Endodermal cell (in vitro differentiated cells): ENCODE data around the gene IGFBP5. TPM values are rescaled to one million over a fixed set of nuclear protein-coding genes. Genes with fewer than 3 reads are reported as not detected.

Experiments used
- DNase-seq: peaks from one replicate; pipeline ENCODE4 v3.0.0-alpha.2; 2017
- H3K27ac ChIP-seq: 2 replicates; pipeline ENCODE4 v1.5.1; 2013; ENCODE audit warnings: mild to moderate bottlenecking, low read depth, low read length, moderate library complexity
- H3K27me3 ChIP-seq: 2 replicates; pipeline ENCODE4 v1.6.1; 2013; ENCODE audit warnings: mild to moderate bottlenecking, low read length, moderate library complexity; ENCODE audit not compliant: insufficient read depth, control insufficient read depth, poor library complexity, severe bottlenecking
- H3K36me3 ChIP-seq: 2 replicates; pipeline ENCODE4 v1.7.0; 2013; ENCODE audit warnings: mild to moderate bottlenecking, low read length, moderate library complexity; ENCODE audit not compliant: control insufficient read depth, insufficient read depth
- H3K4me1 ChIP-seq: one replicate; pipeline ENCODE4 v1.7.0; 2013; ENCODE audit warnings: low read length; ENCODE audit not compliant: control insufficient read depth, insufficient read depth
- H3K4me3 ChIP-seq: 2 replicates; pipeline ENCODE4 v1.5.1; 2013; ENCODE audit warnings: mild to moderate bottlenecking, low read length, moderate library complexity
- H3K9ac ChIP-seq: 2 replicates; pipeline ENCODE4 v1.6.1; 2013; ENCODE audit warnings: mild to moderate bottlenecking, low read length, moderate library complexity; ENCODE audit not compliant: poor library complexity, severe bottlenecking; ENCODE audit errors: extremely low read depth
- H3K9me3 ChIP-seq: 2 replicates; pipeline ENCODE4 v1.6.1; 2013; ENCODE audit warnings: mild to moderate bottlenecking, low read length, moderate library complexity; ENCODE audit not compliant: control insufficient read depth
- H3K27ac Mint-ChIP-seq: 2 replicates; pipeline ENCODE4 v1.8.0; 2020; ENCODE audit warnings: mixed read lengths
- H3K27me3 Mint-ChIP-seq: 2 replicates; pipeline ENCODE4 v1.8.0; 2021; ENCODE audit warnings: mild to moderate bottlenecking, mixed read lengths; ENCODE audit not compliant: insufficient read depth
- H3K36me3 Mint-ChIP-seq: 2 replicates; pipeline ENCODE4 v1.8.0; 2020; ENCODE audit warnings: low read depth, mixed read lengths
- H3K4me1 Mint-ChIP-seq: 2 replicates; pipeline ENCODE4 v1.8.0; 2020; ENCODE audit warnings: mixed read lengths
- H3K4me3 Mint-ChIP-seq: 2 replicates; pipeline ENCODE4 v1.8.0; 2020; ENCODE audit warnings: mild to moderate bottlenecking, moderate library complexity, mixed read lengths
- H3K9me3 Mint-ChIP-seq: 2 replicates; pipeline ENCODE4 v1.8.0; 2020; ENCODE audit warnings: mild to moderate bottlenecking, mixed read lengths
- WGBS, 2 experiments: methylation state at CpG; one replicate each; pipeline versions ENCODE4 v1.1.5 to v1.1.7; 2013; ENCODE audit warnings: missing lambda C conversion rate in 2 of 2, mixed read lengths in 1 of 2; ENCODE audit not compliant: insufficient coverage in 1 of 2, insufficient read length in 1 of 2; 5-methylcytosine and 5-hydroxymethylcytosine counted together
- total RNA-seq, 2 donors: library from RNA; stranded (reverse); fragmentation: NEBNext Ultra II Directional in 1 of 2; extraction: Animal tissue kit (Norgen Biotek cat#: 25700) in 1 of 2; gene quantifications; 2 replicates in 1 of 2; 3 replicates in 1 of 2; pipeline ENCODE4 v1.2.1, GENCODE V29; 2021
- TF ChIP-seq, protein P1 (sequence below): fragments of 200-600 bp; sonication (generic); conservative IDR thresholded peaks from 2 replicates; pipeline ENCODE4 v1.5.0; 2021; ENCODE audit warnings: antibody characterized with exemption, mild to moderate bottlenecking

The IGFBP5 gene
- total RNA-seq, 2 donors from 2014 or later, result 3.6 to 8.9 TPM

DNA sequence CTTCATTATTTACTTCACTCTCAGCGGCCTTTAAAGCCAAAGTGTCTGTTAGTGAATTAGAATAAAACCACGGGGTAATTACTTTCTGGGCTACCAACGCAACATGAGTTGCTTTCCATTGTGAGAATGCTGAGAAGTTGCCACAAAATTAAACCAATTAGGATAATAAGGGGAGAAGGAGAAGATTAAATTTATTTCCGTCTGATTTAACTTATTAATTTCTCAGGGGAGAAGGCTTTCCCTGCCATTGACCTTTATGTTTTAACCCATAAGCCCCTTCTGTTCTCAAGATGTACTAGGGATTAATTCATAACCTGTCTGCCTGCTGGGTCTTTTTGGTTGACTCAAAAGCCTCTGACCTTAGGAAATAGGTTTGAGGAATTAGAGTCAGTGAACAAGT lies 42.3 kb upstream of the IGFBP5 start:
- Histone ChIP-seq H3K27me3 (no peaks in the 10 kb centered on the region), H3K4me1 (peaks cover 14% of the 10 kb centered on the region), H3K36me3 (no peaks in the 10 kb centered on the region), H3K9me3 (no peaks in the 10 kb centered on the region), H3K27ac (no peak overlapping the region), H3K4me3 (no peak overlapping the region), H3K9ac (no peak overlapping the region)
- no peak for DNase-seq
- TF ChIP-seq, protein P1, sequence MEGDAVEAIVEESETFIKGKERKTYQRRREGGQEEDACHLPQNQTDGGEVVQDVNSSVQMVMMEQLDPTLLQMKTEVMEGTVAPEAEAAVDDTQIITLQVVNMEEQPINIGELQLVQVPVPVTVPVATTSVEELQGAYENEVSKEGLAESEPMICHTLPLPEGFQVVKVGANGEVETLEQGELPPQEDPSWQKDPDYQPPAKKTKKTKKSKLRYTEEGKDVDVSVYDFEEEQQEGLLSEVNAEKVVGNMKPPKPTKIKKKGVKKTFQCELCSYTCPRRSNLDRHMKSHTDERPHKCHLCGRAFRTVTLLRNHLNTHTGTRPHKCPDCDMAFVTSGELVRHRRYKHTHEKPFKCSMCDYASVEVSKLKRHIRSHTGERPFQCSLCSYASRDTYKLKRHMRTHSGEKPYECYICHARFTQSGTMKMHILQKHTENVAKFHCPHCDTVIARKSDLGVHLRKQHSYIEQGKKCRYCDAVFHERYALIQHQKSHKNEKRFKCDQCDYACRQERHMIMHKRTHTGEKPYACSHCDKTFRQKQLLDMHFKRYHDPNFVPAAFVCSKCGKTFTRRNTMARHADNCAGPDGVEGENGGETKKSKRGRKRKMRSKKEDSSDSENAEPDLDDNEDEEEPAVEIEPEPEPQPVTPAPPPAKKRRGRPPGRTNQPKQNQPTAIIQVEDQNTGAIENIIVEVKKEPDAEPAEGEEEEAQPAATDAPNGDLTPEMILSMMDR, result no peak
- H3K4me1 Mint-ChIP-seq, result peaks cover 18% of the 10 kb centered on the region
- 97% methylated on average over 4 of the region's 4 CpGs for WGBS, 2 experiments
- H3K36me3 Mint-ChIP-seq, result no peaks in the 10 kb centered on the region
- H3K9me3 Mint-ChIP-seq, result no peaks in the 10 kb centered on the region
- no peak overlapping the region for H3K27ac Mint-ChIP-seq
- peaks cover 3% of the 10 kb centered on the region for H3K27me3 Mint-ChIP-seq
- no peak overlapping the region for H3K4me3 Mint-ChIP-seq

DNA sequence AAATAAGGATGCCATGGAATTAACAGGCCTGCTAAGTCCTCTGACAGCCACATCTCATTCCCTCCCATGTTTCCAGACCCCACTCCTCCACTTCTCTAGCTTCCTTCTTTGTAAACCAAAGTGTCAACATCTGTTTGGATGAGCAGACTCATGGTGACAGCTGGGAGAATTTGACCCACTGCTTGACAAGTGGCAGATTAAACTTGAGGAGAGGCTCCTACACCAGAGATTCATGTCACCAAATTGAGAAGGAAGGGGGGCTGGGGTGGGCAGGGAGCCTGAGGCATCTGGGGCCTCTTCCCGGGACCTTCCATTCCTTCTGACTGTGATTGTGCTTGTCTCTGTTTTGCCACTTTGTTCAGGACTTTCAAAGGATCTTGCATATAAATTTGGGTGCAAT lies 41.0 kb upstream of the IGFBP5 start:
- Mint-ChIP-seq H3K9me3 (no peaks in the 10 kb centered on the region), H3K4me3 (no peak overlapping the region), H3K27ac (no peak overlapping the region), H3K4me1 (peaks cover 20% of the 10 kb centered on the region), H3K36me3 (no peaks in the 10 kb centered on the region), H3K27me3 (peaks cover 2% of the 10 kb centered on the region)
- Histone ChIP-seq H3K4me3 (no peak overlapping the region), H3K9ac (no peak overlapping the region), H3K9me3 (no peaks in the 10 kb centered on the region), H3K27ac (no peak overlapping the region), H3K36me3 (no peaks in the 10 kb centered on the region), H3K27me3 (no peaks in the 10 kb centered on the region), H3K4me1 (peaks cover 14% of the 10 kb centered on the region)
- 95 to 100% methylated on average over 1 of the region's 1 CpG for WGBS, 2 experiments
- DNase-seq, result no peak
- TF ChIP-seq, protein P1, result no peak

DNA sequence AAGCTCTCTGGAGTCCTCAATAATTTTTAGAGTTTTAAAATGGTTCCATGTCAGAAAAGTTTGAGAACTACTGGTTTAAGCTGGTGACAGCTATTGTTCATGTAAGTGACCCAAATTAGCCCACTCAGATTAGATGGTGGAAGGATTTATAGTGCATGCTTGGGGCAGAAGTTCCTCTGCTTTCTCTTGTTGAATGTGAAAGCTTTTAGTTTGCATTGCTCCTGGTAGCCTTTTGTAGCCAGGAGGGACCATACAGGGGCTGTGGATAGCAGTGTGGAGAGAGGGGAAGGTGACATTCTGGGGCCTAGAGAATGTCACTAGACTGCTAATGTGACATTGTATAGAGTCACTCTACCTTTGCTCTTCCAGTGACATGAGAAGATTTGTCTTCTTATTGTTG lies 40.3 kb upstream of the IGFBP5 start:
- Histone ChIP-seq H3K9me3 (no peaks in the 10 kb centered on the region), H3K4me3 (no peak overlapping the region), H3K4me1 (peaks cover 14% of the 10 kb centered on the region), H3K9ac (no peak overlapping the region), H3K27ac (no peak overlapping the region), H3K27me3 (no peaks in the 10 kb centered on the region), H3K36me3 (no peaks in the 10 kb centered on the region)
- H3K9me3 Mint-ChIP-seq, result no peaks in the 10 kb centered on the region
- no peak for DNase-seq
- no peak overlapping the region for H3K27ac Mint-ChIP-seq
- peaks cover 2% of the 10 kb centered on the region for H3K27me3 Mint-ChIP-seq
- H3K4me1 Mint-ChIP-seq, result peaks cover 21% of the 10 kb centered on the region
- no peak overlapping the region for H3K4me3 Mint-ChIP-seq
- TF ChIP-seq, protein P1, result no peak
- H3K36me3 Mint-ChIP-seq, result no peaks in the 10 kb centered on the region
